Stimulated activated memory B cell treated with anti-CD40 and anti-IgM and Interleukin-4, amounts not matched to agents 10 μg/mL and 1 μg/mL and 100 μg/mL, for 72 hours (primary cell): ENCODE results near the gene INHBC.
A peak's percentile ranks its signal among the peaks of the same experiment; 100 is the strongest.

Experiments
- ATAC-seq: fragments of 150-1000 bp; cut with Tn5 transposase; 2 replicates; pipeline ENCODE4 v1.10.0; 2021
- H3K27ac Mint-ChIP-seq: one replicate; pipeline ENCODE4 v1.8.0; 2022; ENCODE audit warnings: mild to moderate bottlenecking, mixed read lengths
- H3K27me3 Mint-ChIP-seq: one replicate; pipeline ENCODE4 v1.8.0; 2022; ENCODE audit warnings: mixed read lengths
- H3K36me3 Mint-ChIP-seq: one replicate; pipeline ENCODE4 v1.8.0; 2022; ENCODE audit warnings: mixed read lengths
- H3K4me1 Mint-ChIP-seq: one replicate; pipeline ENCODE4 v1.8.0; 2022; ENCODE audit warnings: mixed read lengths
- H3K4me3 Mint-ChIP-seq: one replicate; pipeline ENCODE4 v1.8.0; 2022; ENCODE audit warnings: mild to moderate bottlenecking, moderate library complexity, mixed read lengths
- H3K9me3 Mint-ChIP-seq: one replicate; pipeline ENCODE4 v1.8.0; 2022; ENCODE audit warnings: mixed read lengths

Gene INHBC

DNA sequence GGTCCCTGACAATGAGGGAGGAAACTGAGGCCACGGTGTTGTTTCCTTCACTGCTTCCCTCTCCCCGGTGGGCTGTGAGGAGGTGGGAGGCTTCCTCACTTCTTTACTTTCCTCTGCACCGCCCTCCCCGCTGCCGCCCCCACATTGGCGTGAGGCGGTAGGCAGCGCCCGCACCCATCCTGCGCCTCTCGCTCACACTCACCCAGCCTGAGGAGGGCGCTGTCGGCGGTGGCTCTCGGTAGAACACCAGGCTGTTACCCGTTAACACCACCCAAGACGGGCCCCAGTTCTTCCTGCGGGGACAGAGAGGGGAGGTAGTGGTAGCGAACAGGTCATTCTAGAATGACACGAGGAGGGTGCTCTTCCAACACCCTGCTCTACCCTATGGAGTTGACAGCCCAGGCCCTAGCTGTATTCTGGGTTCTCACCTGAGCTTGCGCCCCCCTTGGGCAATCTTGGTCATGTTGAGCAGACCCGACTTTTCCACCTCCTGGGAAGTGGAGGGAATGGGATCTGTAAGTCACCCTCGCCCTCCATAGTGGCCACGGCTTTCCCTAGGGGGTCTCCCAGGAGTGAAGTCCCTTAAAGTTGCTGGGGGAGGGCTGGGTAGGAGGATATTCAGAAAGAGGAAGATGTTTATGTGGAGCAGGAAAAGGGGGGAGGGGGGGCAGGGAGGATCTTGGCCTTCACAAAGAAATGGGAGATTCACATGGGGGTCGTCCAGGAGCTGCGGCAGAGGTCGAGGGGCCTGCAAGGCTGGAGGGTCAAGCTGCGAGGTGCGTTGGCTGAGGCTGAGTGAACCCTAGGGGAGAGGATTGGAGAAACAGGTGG lies 41.8 kb downstream of the INHBC start:
- Mint-ChIP-seq H3K27ac (peak overlapping the region; percentile 98), H3K4me3 (peak overlapping the region; percentile 93), H3K9me3 (no peaks in the 10 kb centered on the region), H3K4me1 (peaks cover 73% of the 10 kb centered on the region), H3K36me3 (peaks cover 41% of the 10 kb centered on the region), H3K27me3 (no peaks in the 10 kb centered on the region)
- peak; percentile 44 for ATAC-seq

DNA sequence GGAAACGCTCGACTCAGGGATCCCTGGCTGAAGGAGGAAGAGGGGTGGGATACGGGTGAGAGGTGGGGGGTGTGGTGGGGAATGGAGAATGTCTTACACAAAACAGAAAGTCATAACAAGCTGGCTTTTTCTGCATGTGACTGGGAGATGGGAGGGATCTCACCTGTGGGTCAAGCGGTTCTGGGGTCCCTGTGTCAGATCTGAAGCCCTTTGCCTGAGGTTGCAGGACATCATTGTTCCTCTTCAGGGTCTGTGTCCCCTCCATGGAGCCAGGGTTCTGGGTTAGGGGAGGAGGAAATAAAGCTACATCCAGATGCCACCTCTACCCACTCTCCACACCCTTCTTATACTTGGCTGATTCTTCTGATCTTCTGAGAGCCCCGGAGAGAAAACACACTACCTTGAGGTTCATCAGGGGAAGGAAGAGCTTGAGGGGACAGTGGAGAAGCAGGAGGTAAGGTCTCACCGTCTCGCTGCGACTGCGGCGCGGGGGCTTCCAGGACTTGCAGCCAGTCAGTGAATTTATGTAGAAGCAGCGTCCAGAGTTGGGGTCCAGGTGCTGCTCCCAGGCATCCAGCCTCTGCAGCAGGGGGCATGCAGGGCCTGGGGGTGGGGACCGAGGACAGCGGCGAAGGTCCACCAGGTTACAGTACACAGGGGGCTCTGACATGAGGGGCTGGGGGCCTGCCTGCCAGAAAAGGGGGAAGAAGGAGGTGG lies 42.6 kb downstream of the INHBC start:
- H3K4me1 Mint-ChIP-seq, result peaks cover 79% of the 10 kb centered on the region
- peak overlapping the region; percentile 98 for H3K27ac Mint-ChIP-seq
- H3K27me3 Mint-ChIP-seq, result no peaks in the 10 kb centered on the region
- no peaks in the 10 kb centered on the region for H3K9me3 Mint-ChIP-seq
- ATAC-seq, result peak; percentile 26
- peak overlapping the region; percentile 93 for H3K4me3 Mint-ChIP-seq
- peaks cover 33% of the 10 kb centered on the region for H3K36me3 Mint-ChIP-seq

DNA sequence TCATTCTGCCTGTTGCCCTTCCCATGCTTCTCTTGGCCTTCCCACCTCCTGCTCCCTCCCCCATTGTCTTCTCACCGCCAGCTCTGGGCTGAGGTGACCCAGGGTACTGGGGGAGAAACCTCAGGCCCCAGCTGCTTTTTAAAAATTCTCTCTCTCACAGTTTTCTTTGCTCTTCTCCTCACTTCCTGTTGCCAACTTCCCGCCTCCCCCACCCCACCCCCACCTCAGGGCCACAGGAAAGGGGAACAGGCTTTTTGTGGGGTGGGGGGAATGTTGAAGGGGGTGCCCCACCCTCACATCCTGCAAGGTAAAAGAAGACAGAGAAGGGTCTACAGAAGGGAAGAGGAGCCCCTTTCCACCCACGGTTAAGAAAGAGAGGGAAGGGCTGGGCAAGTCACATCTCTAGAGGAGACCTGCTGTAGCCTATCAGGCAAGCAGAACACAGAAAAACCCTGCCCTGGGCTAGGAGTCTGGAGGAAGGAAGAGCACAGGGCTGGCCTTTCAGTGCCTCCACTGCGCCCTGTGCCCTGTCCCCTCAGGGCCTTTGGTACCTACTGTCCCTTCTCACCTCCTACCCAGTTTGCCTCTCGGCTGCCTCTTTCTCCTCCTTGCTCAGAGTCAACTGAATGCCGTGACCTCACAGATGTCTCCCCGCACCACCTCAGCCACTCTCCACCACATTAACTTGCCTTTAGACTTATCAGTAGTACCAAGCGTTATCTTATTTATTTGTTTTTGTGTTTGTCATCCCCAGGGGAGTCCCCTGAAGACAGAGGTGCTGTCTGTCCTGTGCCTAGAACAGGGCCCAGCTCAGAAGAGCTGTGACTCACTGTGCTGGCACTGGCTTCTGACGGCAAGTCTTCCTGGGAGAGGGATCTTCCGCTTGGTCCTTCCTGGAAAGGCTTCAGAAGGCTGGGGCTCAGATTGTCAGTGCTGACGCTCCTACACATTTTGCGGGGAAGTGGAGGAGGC lies 43.4 kb downstream of the INHBC start:
- Mint-ChIP-seq H3K27me3 (no peaks in the 10 kb centered on the region), H3K9me3 (no peaks in the 10 kb centered on the region), H3K4me3 (peak overlapping the region; percentile 93), H3K36me3 (peaks cover 26% of the 10 kb centered on the region), H3K27ac (peak overlapping the region; percentile 98), H3K4me1 (peaks cover 80% of the 10 kb centered on the region)
- ATAC-seq, result peak; percentile 72

DNA sequence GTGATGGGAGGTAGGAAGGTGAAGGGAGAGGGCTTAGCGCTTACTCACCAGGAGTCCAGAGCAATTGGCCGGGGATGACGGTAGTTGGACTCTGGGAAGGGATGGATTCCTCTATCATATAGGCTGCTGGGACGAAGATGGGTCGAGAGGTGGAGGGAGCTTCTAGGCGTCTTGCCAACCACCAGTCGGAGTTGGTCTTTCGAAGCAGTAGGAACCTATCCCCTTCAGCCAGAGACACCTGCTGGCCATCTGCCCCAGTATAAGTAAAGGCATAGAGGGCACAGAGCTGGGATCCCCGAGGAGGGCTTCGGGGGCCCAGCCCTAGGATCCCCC lies 44.4 kb downstream of the INHBC start:
- Mint-ChIP-seq H3K4me1 (peaks cover 79% of the 10 kb centered on the region), H3K9me3 (no peaks in the 10 kb centered on the region), H3K4me3 (peak overlapping the region; percentile 93), H3K27ac (peak overlapping the region; percentile 98), H3K36me3 (peaks cover 17% of the 10 kb centered on the region), H3K27me3 (no peaks in the 10 kb centered on the region)
- ATAC-seq, result no peak

DNA sequence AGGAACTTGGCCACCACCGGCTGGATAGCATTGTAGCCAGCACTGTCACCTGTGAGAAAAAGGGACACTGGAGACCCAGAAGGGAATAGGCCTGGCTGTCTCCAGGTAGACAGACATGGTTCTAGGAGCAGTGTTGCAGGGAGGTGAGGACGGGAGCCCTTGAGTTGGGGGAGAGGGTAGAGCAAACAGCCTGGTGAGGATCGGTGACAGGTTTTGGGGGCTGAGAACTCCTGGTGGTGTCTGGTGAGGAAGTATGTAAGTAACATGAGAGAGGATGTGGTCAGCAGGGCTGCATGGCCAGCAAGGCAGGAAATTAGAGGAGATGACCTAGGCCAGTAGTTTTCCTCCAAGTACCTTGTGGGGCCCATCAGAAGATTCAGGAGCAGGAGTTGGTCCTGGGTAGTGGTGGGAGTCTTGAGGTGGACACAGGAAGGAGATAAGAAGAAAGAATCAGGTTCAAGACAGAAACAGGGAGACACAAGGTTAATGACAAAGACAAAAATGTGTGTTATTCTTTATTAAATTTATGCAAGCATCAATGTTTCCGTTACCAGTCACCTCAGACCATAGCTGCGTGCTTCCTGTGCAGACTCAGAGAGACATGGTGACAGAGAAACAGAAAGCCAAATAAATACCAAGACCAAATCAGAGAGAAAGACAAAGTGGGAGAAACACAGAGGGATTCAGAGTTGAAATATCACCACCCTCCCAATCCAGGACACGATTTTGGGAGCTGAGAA lies 45.0 kb downstream of the INHBC start, which contains the start of gene ARHGAP9:
ARHGAP9 (minus strand) TSS at position 491 of the 740 bp plus-strand sequence; CDS start at position 31, 460 bp downstream.
- ATAC-seq, result peak; percentile 79
- Mint-ChIP-seq H3K36me3 (peaks cover 12% of the 10 kb centered on the region), H3K4me1 (peaks cover 73% of the 10 kb centered on the region), H3K27me3 (no peaks in the 10 kb centered on the region), H3K4me3 (peak within 1 kb of the TSS; percentile 93), H3K27ac (peak within 1 kb of the TSS; percentile 98), H3K9me3 (no peaks in the 10 kb centered on the region)

DNA sequence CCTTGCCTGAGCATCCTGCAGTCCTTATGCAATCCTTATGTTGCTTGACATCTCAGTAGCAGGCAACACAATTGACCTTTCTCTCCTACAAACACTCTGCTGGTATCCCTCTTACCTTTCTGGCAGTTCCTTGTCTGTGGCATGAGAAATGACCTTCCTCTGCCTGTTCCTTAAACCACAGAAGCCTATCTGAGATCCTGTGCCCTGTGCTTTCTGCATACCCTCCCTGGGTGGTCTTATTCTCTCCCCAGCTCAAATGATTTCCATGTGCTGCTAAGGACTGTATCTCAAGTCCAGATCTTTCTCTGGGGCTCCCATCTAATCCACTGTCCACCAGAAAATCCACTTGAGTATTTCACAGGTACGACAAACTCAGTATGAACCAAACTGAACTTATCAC lies 47.1 kb downstream of the INHBC start:
- no peak for ATAC-seq
- H3K9me3 Mint-ChIP-seq, result no peaks in the 10 kb centered on the region
- no peaks in the 10 kb centered on the region for H3K36me3 Mint-ChIP-seq
- peaks cover 61% of the 10 kb centered on the region for H3K4me1 Mint-ChIP-seq
- peak overlapping the region; percentile 98 for H3K27ac Mint-ChIP-seq
- no peak overlapping the region for H3K4me3 Mint-ChIP-seq
- H3K27me3 Mint-ChIP-seq, result no peaks in the 10 kb centered on the region

DNA sequence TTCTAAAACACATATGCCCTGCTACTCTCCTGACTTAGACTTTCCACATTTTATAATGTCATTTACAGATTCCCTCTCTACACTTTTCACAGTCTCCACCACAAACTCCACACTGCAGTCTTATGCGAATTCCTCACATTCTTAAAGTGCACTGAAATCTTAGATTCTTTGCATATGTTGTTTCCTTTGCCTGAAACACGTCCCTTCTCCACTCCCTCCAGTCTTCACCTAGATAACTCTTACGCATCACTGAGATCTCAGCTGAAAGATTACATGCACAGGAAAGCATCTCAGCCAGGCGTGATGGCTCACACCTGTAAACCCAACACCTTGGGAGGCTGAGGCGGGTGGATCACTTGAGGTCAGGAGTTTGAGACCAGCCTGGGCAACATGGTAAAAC lies 48.9 kb downstream of the INHBC start:
- no peaks in the 10 kb centered on the region for H3K27me3 Mint-ChIP-seq
- H3K4me3 Mint-ChIP-seq, result no peak overlapping the region
- peaks cover 48% of the 10 kb centered on the region for H3K4me1 Mint-ChIP-seq
- ATAC-seq, result no peak
- peaks cover 5% of the 10 kb centered on the region for H3K36me3 Mint-ChIP-seq
- peak overlapping the region; percentile 47 for H3K27ac Mint-ChIP-seq
- no peaks in the 10 kb centered on the region for H3K9me3 Mint-ChIP-seq

DNA sequence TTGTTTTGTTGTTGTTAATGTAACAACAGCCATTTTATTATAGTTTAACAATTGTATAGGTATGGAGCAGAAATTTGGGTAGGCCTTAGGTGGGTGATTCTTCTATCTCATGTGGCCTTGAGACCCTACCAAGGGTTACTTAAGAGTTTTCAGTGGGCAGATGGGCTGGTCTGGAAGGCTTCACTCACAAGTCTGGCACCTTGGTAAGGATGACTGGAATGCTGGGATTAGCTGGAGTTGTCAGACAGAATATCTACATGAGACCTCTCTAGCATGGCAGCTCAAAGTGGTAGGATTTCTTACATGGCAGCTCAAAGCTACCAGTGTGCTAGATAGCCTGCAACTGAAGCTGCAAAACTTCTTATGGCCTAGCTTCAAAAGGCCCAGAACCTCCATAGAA lies 51.1 kb downstream of the INHBC start:
- H3K9me3 Mint-ChIP-seq, result no peaks in the 10 kb centered on the region
- peaks cover 20% of the 10 kb centered on the region for H3K36me3 Mint-ChIP-seq
- no peak overlapping the region for H3K27ac Mint-ChIP-seq
- H3K4me3 Mint-ChIP-seq, result no peak overlapping the region
- ATAC-seq, result no peak
- no peaks in the 10 kb centered on the region for H3K27me3 Mint-ChIP-seq
- peaks cover 39% of the 10 kb centered on the region for H3K4me1 Mint-ChIP-seq

DNA sequence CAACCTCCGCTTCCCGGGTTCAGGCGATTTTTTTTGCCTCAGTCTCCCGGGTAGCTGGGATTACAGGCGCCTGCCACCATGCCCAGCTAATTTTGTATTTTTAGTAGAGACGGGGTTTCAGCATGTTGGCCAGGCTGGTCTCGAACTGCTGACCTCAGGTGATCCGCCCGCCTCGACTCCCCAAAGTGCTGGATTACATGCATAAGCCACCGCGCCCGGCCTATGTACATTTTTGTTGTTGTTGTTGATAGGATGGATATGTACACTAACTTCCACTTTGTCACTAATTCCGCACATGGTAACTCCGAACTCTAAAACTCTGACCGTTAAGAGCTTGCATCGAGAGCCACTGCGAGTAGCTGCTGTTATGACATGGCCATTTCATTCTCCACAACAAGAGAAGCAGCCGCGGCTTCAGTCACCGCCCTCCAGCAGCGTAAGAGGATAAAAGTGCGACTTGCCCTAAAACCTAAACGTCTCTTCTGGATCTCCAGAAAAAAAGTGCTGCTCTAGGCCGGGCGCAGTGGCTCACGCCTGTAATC lies 52.5 kb downstream of the INHBC start:
- peak overlapping the region; percentile 98 for H3K4me3 Mint-ChIP-seq

DNA sequence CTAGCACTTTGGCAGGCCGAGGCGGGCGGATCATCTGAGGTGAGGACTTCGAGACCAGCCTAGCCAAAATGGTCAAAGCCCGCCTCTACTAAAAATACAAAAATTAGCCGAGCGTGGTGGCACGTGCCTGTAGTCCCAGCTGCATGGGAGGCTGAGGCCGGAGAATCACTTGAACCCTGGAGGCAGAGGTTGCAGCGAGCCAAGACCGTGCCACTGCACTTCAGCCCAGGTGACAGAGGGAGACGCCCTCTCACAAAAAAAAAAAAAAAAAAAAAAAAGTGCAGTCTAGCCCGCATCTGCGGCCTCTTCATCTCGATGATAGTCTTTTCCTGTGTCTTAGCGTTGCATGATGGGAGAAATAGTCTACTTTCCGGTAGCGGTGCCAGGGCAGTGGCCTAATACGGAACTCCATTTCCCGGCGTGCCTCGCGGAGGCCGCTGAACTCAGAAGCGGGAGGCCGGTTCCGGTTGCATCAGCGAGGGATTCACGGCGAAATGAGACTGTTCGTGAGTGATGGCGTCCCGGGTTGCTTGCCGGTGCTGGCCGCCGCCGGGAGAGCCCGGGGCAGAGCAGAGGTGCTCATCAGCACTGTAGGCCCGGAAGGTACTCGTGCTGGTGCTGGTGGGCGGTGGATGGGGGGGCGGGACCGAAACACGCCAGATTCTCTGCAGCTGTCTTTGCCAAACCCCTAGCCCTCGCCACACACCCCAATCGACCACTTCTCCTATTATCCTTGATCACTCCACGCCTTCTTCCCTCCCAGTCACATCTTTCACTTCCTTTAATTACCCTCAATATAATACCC lies 53.2 kb downstream of the INHBC start, which contains the start of gene MARS1:
MARS1 (plus strand) TSS at position 472 of the 805 bp plus-strand sequence; CDS start at position 495, 23 bp downstream.
- no peaks in the 10 kb centered on the region for H3K27me3 Mint-ChIP-seq
- H3K4me1 Mint-ChIP-seq, result peaks cover 33% of the 10 kb centered on the region
- peak within 1 kb of the TSS; percentile 91 for H3K27ac Mint-ChIP-seq
- ATAC-seq, result peak; percentile 99
- peak within 1 kb of the TSS; percentile 98 for H3K4me3 Mint-ChIP-seq
- H3K36me3 Mint-ChIP-seq, result peaks cover 41% of the 10 kb centered on the region
- H3K9me3 Mint-ChIP-seq, result no peaks in the 10 kb centered on the region

More for the DNA sequence above, 52.5 kb downstream of the INHBC start:
- Mint-ChIP-seq H3K9me3 (no peaks in the 10 kb centered on the region), H3K27me3 (no peaks in the 10 kb centered on the region), H3K27ac (peak overlapping the region; percentile 91), H3K36me3 (peaks cover 34% of the 10 kb centered on the region), H3K4me1 (peaks cover 33% of the 10 kb centered on the region)
- ATAC-seq, result no peak

DNA sequence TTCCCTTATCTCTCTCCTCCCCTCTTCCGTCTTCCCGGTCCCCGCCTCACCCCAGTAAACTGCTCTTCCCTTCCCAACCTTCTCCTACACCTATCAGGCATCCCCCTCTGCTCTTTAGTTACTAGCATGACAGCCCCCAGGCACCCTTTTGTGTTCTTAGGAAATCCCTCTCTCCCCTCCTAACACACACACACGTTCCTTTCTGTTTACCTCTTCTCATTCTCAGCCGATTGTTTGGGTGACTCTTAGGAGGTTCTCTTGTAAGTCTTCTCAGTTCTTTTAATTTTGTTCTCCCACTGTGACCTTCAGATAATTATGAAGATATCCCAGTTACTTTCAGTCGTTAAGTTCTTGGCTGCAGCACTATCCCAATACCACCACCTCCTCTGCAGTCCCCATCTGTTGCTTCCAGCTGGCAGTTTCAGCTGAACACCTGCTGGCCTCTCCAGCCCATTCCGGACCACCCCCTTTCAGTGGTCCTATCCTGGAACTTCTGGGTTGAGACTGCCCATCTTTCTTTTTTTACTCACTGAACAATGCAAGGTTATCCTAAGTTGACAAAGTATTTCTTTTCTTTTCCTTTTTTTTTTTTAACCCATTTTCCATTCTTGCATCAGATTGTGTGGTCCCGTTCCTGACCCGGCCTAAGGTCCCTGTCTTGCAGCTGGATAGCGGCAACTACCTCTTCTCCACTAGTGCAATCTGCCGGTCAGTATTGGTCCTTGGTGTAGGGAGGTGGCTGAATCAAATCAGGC lies 54.0 kb downstream of the INHBC start:
- H3K36me3 Mint-ChIP-seq, result peaks cover 43% of the 10 kb centered on the region

DNA sequence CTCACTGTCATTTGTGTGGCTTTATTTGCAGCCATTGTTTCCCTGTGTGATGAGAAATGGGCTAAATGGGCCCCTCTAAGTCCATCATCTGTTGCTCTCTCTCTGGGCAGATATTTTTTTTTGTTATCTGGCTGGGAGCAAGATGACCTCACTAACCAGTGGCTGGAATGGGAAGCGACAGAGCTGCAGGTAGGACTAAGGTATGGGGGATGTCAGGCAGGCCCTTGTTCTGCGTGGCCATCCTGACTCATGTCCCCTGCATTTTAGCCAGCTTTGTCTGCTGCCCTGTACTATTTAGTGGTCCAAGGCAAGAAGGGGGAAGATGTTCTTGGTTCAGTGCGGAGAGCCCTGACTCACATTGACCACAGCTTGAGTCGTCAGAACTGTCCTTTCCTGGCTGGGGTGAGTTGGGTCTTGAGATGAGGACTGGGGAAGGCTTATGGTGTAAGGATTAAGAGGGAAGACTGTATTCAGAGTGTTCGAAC lies 54.6 kb downstream of the INHBC start:
- Mint-ChIP-seq H3K27me3 (no peaks in the 10 kb centered on the region), H3K27ac (peak overlapping the region; percentile 91), H3K36me3 (peaks cover 43% of the 10 kb centered on the region), H3K4me1 (peaks cover 25% of the 10 kb centered on the region), H3K4me3 (peak overlapping the region; percentile 98), H3K9me3 (no peaks in the 10 kb centered on the region)
- no peak for ATAC-seq

More for the DNA sequence above, 54.0 kb downstream of the INHBC start:
- Mint-ChIP-seq H3K4me3 (peak overlapping the region; percentile 98), H3K27ac (peak overlapping the region; percentile 91), H3K4me1 (peaks cover 26% of the 10 kb centered on the region), H3K9me3 (no peaks in the 10 kb centered on the region), H3K27me3 (no peaks in the 10 kb centered on the region)
- no peak for ATAC-seq

DNA sequence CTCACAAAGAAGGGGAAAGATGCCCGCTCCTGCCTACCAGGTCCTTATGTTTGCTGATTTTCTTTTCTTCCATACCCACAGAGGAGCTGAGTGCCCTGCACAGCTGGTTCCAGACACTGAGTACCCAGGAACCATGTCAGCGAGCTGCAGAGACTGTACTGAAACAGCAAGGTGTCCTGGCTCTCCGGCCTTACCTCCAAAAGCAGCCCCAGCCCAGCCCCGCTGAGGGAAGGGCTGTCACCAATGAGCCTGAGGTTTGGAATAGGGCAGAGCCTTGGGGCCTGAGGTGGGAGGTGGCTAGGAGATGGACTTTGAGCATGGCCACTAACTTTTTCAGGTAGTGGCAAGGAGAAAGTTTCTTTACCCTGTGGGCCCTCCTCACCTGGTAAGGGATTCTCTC lies 55.5 kb downstream of the INHBC start:
- Mint-ChIP-seq H3K4me1 (peaks cover 25% of the 10 kb centered on the region), H3K27me3 (no peaks in the 10 kb centered on the region), H3K9me3 (no peaks in the 10 kb centered on the region), H3K36me3 (peaks cover 43% of the 10 kb centered on the region), H3K4me3 (no peak overlapping the region), H3K27ac (no peak overlapping the region)
- no peak for ATAC-seq
